GM19239 (cell line): ENCODE results near the gene DOCK4.

Experiments
- DNase-seq: peaks from one replicate; pipeline ENCODE4 v3.0.0; 2011; ENCODE audit warnings: low spot score; ENCODE audit not compliant: insufficient read length
- FAIRE-seq: peaks from 2 replicates; lab custom pipeline; 2011; peaks lifted over from hg19 to GRCh38; lab: Jason Lieb, UNC

The DOCK4 gene

DNA sequence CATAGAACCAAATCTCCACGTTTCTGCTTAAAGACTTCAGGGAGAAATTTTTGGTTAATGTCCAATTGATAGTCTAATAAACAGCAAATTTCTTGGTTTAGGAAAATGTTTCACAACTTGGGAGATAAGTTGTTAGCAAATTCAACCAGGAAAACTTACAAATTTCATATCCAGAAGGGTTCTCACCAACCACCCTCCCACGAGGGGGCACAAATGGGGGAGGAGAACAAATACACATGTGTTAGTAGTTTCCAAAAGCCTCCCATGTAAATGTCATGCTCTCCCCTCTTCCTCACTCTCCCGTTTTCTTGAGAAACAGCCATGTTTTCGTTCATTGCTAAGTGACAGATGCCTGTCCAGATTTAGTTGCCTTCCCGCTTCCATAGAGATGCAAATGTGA, 10.5 kb downstream of the DOCK4 start:
- DNase-seq (no peak), FAIRE-seq (no peak)

DNA sequence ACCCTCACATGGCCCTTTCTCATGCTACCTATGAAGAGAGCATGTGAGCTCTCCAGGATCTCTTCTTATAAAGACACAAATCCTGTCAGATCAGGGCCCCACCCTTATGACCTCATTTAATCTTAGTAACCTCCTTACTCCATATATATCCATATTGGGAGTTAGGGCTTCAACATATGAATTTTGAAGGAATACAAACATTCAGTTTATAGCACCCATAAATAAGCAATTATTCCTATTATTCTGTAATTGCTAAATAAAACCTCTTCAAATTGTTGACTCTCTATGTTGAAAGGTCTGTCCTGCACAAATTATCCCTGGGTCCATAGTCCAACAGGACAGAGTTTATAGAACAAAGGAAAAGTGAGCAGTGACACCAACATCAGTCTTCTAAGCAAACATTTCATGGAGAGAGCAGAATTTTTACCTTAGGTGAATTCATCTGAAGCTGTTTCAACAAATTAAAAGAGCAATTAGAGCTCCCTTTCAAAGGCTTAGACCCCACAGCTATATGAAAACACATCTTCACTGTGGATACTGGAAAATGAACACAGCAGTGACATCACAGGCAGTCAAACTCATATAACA, 12.2 kb downstream of the DOCK4 start:
- DNase-seq (no peak), FAIRE-seq (no peak)

DNA sequence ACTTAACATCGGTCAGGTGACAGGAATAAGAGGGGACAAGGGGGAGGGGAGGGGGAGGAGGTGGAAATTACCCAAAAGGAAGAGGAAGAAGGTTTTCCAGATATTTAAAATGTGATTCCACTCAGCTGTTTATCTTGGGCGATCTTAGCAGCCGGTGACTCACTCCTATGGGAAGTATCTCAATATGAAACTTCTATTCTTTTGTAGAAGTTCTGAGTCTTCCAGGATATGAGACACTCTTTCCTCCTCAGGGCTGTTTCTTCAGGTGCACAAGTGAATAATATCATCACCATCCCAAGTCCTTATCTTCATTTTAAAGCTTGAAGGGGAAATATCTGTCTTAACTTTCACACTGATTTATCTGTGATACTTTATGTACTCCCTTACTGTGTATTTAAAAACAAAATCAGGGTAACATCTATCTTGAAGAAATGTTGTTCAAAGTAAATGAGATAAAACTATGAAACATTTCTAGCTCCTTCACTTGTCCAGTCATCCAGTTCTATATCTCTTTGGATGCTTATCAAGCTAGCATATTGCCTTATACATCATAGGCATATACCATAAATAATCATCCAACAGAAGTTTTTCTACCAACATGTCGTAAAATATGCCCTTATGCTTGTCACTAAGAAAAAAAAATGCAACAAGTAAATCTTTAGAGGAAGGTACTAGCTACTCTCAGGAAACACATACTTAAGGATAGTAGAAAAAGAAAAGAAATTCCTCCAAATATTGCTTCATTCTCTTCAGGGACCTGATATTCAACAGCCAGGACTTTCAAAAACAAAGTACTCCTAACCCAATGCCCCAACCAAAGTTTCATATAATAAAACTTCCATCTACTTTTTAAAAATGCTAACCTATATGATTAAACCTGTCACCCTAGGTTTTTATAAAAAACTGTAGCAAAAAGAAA, 13.7 kb downstream of the DOCK4 start:
- no peak for DNase-seq
- FAIRE-seq = no peak

DNA sequence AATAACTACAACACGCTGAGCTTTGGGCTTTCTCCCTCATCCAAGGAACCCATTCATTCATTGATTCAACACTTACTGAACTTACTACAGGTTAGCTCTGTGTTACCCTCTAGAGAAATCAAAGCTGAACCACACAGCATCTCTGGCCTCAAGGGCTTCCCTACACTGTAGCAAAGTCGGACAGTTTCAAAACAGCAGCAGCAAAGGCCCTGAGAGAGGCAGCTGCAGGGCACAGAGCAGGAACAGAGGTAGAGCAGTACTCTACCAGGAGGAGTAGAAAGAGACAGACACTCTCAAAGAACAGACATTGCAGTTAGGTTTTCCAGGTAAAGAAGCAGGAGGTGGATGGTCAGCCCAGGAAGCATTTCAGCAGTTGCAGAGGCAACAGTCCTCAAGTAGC, 16.1 kb downstream of the DOCK4 start:
- DNase-seq (no peak), FAIRE-seq (no peak)

DNA sequence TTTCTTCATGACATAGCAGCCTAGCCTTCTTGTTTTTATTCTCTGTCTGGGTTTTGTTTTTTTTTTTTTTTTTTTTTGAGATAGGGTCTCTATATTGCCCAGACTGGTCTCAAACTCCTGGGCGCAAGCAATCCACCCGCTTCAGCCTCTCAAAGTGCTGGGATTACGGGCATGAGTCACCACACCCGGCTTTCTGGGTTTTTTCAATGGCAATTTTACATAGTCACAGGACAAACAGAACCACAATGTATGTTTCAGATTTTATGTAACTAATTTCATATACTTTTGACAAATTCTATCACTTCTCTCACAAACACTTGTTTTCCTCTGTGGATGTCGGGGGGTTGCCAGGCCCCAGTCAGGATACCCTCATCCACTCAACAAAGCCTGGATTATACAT, 16.5 kb downstream of the DOCK4 start:
- FAIRE-seq (no peak), DNase-seq (no peak)

GRCh38 chr7:112188257-112188656, 17.9 kb downstream of the DOCK4 start:
- no peak for FAIRE-seq
- no peak for DNase-seq

DNA sequence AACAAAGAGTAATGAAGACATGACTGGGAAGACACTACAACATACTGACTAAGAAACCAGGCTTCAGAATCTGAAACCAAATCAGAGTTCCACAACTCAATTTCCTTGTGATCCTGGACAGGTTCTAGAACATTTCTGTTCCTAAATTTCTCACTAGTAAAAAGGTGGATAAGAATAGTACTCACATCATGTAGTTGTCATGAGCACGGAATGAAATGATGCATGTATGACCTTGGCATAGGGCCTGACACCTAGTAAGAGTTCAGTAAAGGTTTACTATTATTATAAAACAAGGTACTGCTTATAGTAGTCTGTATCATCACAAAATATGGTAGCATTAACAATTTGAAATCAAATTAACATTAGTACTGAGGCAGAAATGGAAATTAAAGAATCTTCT, 19.9 kb downstream of the DOCK4 start:
- DNase-seq = no peak
- no peak for FAIRE-seq

DNA sequence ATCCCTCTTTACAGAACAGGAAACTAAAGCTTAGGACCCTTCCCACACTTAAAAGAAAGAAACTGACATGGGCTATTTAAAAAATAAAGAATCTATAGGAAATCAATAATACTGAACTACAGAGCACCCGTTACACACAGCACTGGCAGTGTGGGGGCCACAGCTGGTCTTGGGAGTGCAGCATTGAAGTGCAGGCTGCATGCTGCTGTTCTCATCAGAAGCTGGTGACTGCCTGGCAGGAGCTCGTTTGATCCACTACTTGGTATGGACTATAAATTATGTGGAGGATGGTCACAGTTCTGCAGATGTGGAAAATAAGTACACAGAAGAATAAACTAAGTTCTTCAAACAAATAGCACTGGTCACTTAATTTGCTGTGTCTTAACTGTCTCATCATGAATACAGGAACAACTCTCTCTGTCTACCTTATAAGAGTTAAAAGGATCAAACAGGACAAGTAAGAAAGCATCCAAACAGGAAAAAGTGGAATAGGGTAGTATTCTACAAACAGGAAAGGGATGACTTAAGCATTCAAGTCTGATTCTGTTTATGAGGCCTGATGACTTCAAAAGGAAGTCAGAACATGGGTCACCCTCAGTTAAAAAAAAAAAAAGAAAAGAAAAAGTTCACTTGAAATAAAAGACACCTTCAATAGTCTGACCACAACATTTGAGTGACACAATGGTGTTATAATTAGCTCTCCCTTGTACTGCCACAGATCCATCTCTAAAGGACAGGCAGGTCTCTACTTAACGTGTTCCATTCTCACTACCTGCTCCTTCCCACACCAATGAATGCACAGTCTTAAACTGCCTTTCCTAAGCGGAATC, 21.0 kb downstream of the DOCK4 start:
- FAIRE-seq (no peak), DNase-seq (no peak)

GRCh38 chr7:112184455-112184854, 21.7 kb downstream of the DOCK4 start:
- no peak for FAIRE-seq
- no peak for DNase-seq

DNA sequence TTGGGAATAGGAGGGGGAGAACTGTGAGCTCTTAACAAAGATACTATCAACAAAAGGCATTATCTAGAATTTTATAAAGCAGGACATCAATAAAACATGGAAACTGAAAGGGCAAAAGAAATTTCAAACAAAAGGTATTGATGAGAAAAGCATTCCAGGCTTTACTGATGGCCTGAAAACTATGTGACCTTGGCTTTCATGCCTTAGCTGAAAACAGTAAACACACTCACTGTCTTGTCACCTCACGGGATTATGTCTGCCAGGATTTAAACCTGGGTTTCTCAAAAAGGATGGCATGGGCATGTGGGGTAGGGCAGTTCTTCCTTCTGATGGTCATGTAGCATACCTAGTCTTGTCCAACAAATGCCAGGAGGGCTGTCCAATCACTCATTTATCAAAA, 22.9 kb downstream of the DOCK4 start:
- no peak for DNase-seq
- FAIRE-seq = no peak

DNA sequence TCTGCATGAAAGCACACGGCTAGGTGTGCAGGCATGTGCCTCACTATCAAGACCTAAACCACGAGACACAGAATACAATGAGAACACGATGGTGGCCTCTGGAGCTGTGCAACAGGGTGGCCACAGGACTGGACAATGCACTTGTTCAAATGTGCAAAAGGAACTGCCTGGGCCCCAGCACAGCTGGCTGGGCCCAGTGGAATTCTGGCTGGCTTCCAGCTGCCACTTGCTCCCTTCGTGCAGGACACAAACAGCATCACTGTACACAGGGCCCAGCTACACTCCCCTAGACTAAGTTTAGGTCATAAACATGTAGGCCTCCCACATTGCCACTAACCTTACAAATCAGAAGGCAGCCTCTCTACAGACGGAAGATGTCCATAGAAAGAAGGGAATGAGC, 23.4 kb downstream of the DOCK4 start:
- DNase-seq = no peak
- FAIRE-seq = no peak

DNA sequence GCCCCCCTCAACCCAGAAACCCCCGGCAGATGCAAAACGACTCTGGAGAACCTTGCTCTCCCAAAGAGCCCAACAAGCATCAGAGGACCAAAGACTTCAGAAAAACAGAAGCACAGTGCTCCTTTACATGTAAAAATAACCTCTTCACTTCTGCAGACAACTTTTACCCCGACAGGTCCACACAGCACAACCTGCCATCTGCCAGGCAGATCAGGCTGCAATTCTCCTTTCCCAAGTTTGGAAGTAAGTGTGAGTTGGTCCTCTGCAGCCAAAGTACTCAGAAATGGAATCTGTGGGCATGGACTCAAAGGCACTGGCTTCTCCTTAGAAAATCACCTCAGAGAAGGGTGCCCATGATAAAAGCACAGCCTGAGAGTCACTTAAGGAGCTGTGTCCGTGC, 26.0 kb downstream of the DOCK4 start:
- DNase-seq (no peak), FAIRE-seq (no peak)

DNA sequence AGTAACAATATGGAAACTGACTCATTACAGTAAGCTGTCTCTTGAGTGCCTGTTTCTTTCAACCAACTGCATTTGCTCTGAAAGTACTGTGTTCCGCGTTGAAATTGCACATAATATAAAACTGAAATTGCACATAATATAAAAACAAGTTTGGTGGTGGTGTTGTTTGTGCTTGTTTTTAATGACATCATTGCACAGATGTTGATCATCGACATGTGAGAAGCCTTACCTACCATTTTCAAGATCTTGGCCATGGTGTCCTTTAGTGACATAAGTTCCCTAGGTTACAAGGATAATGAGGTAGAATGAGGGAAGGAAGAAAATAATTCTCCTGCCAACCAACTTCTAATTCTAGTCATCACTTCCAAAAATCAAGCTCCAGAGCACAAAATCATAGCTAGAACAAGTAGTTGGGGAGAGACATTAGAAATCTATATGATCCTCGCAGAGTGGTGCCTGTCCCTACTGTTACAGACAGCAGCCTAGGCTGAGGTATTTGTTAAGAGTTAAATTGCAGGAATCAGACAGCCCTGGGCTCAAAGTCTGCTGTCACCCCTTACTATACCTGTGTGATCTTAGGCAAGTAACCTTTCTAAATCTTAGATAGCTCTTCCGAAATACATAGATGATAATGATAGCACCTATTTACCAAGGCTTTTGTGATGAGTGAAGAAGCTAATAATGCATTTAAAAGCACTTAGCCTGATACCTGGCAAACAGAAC, 29.3 kb downstream of the DOCK4 start:
- DNase-seq (no peak), FAIRE-seq (no peak)

GRCh38 chr7:112176241-112176640, 30.0 kb downstream of the DOCK4 start:
- no peak for FAIRE-seq

GRCh38 chr7:112174192-112174591, 32.0 kb downstream of the DOCK4 start:
- no peak for DNase-seq
- FAIRE-seq = no peak

More at GRCh38 chr7:112176241-112176640, 30.0 kb downstream of the DOCK4 start:
- DNase-seq = no peak

- FAIRE-seq = no peak
- DNase-seq = no peak
These were observed 32.7 kb downstream of the DOCK4 start for GRCh38 chr7:112173568-112173905.

- no peak for FAIRE-seq
- no peak for DNase-seq
These were observed 33.2 kb downstream of the DOCK4 start for GRCh38 chr7:112172870-112173567.

GRCh38 chr7:112171673-112172072, 34.5 kb downstream of the DOCK4 start:
- no peak for FAIRE-seq

GRCh38 chr7:112168915-112169314, 37.3 kb downstream of the DOCK4 start:
- no peak for DNase-seq
- FAIRE-seq = no peak

More at GRCh38 chr7:112171673-112172072, 34.5 kb downstream of the DOCK4 start:
- DNase-seq = no peak

DNA sequence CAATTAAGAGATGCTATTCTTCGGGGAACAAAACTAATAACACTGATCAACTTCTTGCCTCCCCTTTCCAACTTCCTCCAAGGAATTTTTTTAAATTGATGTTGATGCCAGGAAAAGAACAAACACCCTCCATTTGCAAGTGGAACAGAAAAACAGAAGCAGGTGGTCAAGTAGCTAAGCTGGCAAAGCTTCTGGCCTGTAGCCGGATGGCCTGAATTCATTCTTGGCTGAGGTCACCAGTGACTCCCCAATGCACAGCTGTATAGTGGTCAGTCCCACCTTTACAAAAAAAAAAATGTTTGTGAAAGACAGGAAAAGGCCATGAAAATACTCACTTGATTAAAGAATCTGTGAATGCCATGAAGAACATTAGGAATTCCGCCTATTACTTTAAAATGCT, 39.1 kb downstream of the DOCK4 start:
- DNase-seq (no peak), FAIRE-seq (no peak)
